K562 (cell line): Measurements from ENCODE around the gene OPA3. TPM values are rescaled to one million over a fixed set of nuclear protein-coding genes. Genes with fewer than 3 reads are reported as not detected.

ENCODE experiments used
- ATAC-seq: fragments of 200-7000 bp; cut with Tn5 transposase; 3 replicates; pipeline ENCODE4 v1.9.1; 2020; ENCODE audit warnings: moderate library complexity
- BruUV-seq: library from RNA; stranded (reverse); fragments of 400-500 nt; replicated peaks from 2 replicates; lab custom pipeline; 2021; lab: Mats Ljungman, UMichigan
- CTCF ChIA-PET: fragments of 300-600 bp; formaldehyde crosslinking; extraction: SDS; loops from one replicate; lab custom pipeline; 2021; ENCODE audit warnings: low intra/inter-chr PET ratio; lab: Yijun Ruan, JAX
- POLR2A ChIA-PET: fragments of 300-600, 350-650 bp; sonication (Branson Sonifier 250); formaldehyde crosslinking; extraction: SDS; loops from one replicate; lab custom pipeline; 2021; ENCODE audit warnings: antibody characterized with exemption, inconsistent platforms; lab: Yijun Ruan, JAX
- DNase-seq, 4 experiments: peaks; one replicate each; pipeline versions ENCODE4 v3.0.0 to v3.0.0-alpha.2; 2011 to 2018; ENCODE audit warnings: low spot score in 3 of 4, mixed read lengths in 3 of 4; ENCODE audit errors: extremely low read depth in 1 of 4
- FAIRE-seq: peaks from 2 replicates; lab custom pipeline; 2011; peaks lifted over from hg19 to GRCh38; lab: Jason Lieb, UNC
- H2AFZ ChIP-seq: 2 replicates; pipeline ENCODE4 v1.6.0; 2011; ENCODE audit warnings: low read depth, low read length, control low read depth, inconsistent platforms
- H3K27ac ChIP-seq: fragments of 200-600 bp; 3 replicates; pipeline ENCODE4 v1.8.0; 2011; ENCODE audit warnings: low read depth, mild to moderate bottlenecking, control low read depth, inconsistent platforms, low read length, moderate library complexity, mixed read lengths; ENCODE audit errors: extremely low read depth
- H3K27me3 ChIP-seq, 2 experiments: fragments of 300-600 bp in 1 of 2; 2 replicates in 1 of 2; 3 replicates in 1 of 2; pipeline versions ENCODE4 v1.6.0 to v1.8.0; 2011; ENCODE audit warnings: inconsistent platforms in 2 of 2, low read length in 2 of 2, mild to moderate bottlenecking in 1 of 2, mixed read lengths in 1 of 2, moderate library complexity in 1 of 2; ENCODE audit not compliant: control insufficient read depth in 2 of 2, insufficient read depth in 2 of 2
- H3K36me3 ChIP-seq: fragments of 300-600 bp; 3 replicates; pipeline ENCODE4 v1.8.0; 2011; ENCODE audit warnings: mild to moderate bottlenecking, low read length, inconsistent platforms; ENCODE audit not compliant: control insufficient read depth, insufficient read depth
- H3K4me1 ChIP-seq, 2 experiments: fragments of 200-600 bp in 1 of 2; replicated peaks in 1 of 2; 2 replicates in 1 of 2; 3 replicates in 1 of 2; pipeline versions ENCODE4 v1.5.1 to v1.8.0; 2011; ENCODE audit warnings: inconsistent platforms in 2 of 2, low read length in 2 of 2, mild to moderate bottlenecking in 1 of 2, mixed read lengths in 1 of 2, moderate library complexity in 1 of 2; ENCODE audit not compliant: control insufficient read depth in 2 of 2, insufficient read depth in 2 of 2
- H3K4me2 ChIP-seq: 2 replicates; pipeline ENCODE4 v1.6.1; 2011; ENCODE audit warnings: low read length, control low read depth, inconsistent platforms, mixed read lengths; ENCODE audit not compliant: insufficient read depth
- H3K4me3 ChIP-seq: fragments of 200-600 bp; sonication (generic), shearing (Covaris generic); 2 replicates; pipeline ENCODE4 v1.5.1; 2016; ENCODE audit warnings: control low read depth, inconsistent platforms
- H3K79me2 ChIP-seq: fragments of 200-600 bp; 3 replicates; pipeline ENCODE4 v1.8.0; 2011; ENCODE audit warnings: low read length, inconsistent platforms; ENCODE audit not compliant: control insufficient read depth, insufficient read depth
- H3K9ac ChIP-seq, 2 experiments: 2 replicates each; pipeline versions ENCODE4 v1.6.0 to v1.6.1; 2011; ENCODE audit warnings: low read depth in 2 of 2, low read length in 2 of 2, control low read depth in 1 of 2, inconsistent platforms in 1 of 2, mild to moderate bottlenecking in 1 of 2, mixed read lengths in 1 of 2; ENCODE audit not compliant: insufficient read depth in 1 of 2
- H3K9me1 ChIP-seq: one replicate; pipeline ENCODE4 v1.6.0; 2011; ENCODE audit warnings: inconsistent platforms, mild to moderate bottlenecking, low read length, moderate library complexity; ENCODE audit not compliant: control insufficient read depth, insufficient read depth
- H3K9me3 ChIP-seq: replicated peaks from 2 replicates; pipeline ENCODE4 v1.5.1; 2011; ENCODE audit warnings: low read depth, low read length, inconsistent platforms; ENCODE audit not compliant: control insufficient read depth, insufficient read depth
- H4K20me1 ChIP-seq: replicated peaks from 2 replicates; pipeline ENCODE4 v1.6.1; 2011; ENCODE audit warnings: low read length, inconsistent platforms, mixed read lengths; ENCODE audit not compliant: control insufficient read depth, insufficient read depth
- MAX ChIP-seq: sonication (generic); formaldehyde crosslinking; IDR thresholded peaks from 2 replicates; pipeline ENCODE4 v1.9.0; 2022; ENCODE audit warnings: mild to moderate bottlenecking, missing genetic modification reagents
- SUPT5H ChIP-seq: fragments of 450-650 bp; IDR thresholded peaks from 2 replicates; pipeline ENCODE4 v1.6.1; 2016
- ZNF609 ChIP-seq: sonication (generic); formaldehyde crosslinking; IDR thresholded peaks from 2 replicates; pipeline ENCODE4 v1.8.1; 2023; ENCODE audit warnings: missing genetic modification reagents, mild to moderate bottlenecking, borderline replicate concordance
- WGBS: fragments of 100-300 bp; shearing (Covaris generic); methylation state at CpG from one replicate; pipeline ENCODE4 v1.1.6; 2016; ENCODE audit warnings: low coverage, mixed read lengths; ENCODE audit not compliant: insufficient coverage; ENCODE audit errors: missing lambda C conversion rate; 5-methylcytosine and 5-hydroxymethylcytosine counted together
- in situ Hi-C: fragments of 300-500 bp; cut with MboI; formaldehyde crosslinking; loops from 4 replicates; pipeline ENCODE4 v1.15.0; 2018; ENCODE audit warnings: inconsistent platforms, mixed read lengths
- intact Hi-C: fragments of 100-400 bp; cut with micrococcal nuclease; formaldehyde crosslinking; loops from 2 replicates; pipeline ENCODE4 v1.14.2; 2022
- polyA plus RNA-seq, 8 experiments: library from polyadenylated mRNA; depleted of rRNA in 4 of 8; stranded (reverse) in 5 of 8; unstranded in 3 of 8; fragments of >200 nt; fragmentation: Nextera tagmentation in 2 of 8; fragmentation: Illumina TruSeq in 1 of 8; extraction: Ambion mirVana in 2 of 8; extraction: Trizol in 1 of 8; gene quantifications; 2 replicates each; pipeline versions ENCODE4 v1.2.1 to v1.2.3, GENCODE V29; 2011 to 2014; ENCODE audit warnings: inconsistent platforms in 1 of 8, missing spikeins in 1 of 8
- total RNA-seq, 7 experiments: library from RNA; depleted of rRNA in 6 of 7; stranded (reverse); fragments of >200 nt in 6 of 7; fragmentation: Illumina TruSeq in 2 of 7; extraction: Trizol in 2 of 7; gene quantifications; 2 replicates each; pipeline versions ENCODE4 v1.2.1 to v1.2.3, GENCODE V29; 2011 to 2021; ENCODE audit warnings: low replicate concordance in 1 of 7

Gene OPA3
- total and polyA plus RNA-seq, 9 of the 15 experiments (the other 6 are each of a cell fraction or from before 2014, with no cell fraction given): 1.4 to 18.8 (median 9.0) TPM

- Histone ChIP-seq H3K79me2 (peaks cover 28% of the 10 kb centered on the region; the same call in 2 of the 3 replicates), H3K4me3 (no peak overlapping the region), H3K4me1 (peaks cover 4 to 6% of the 10 kb centered on the region in 2 experiments; a peak in 2 of 5 replicates), H3K27me3 (no peaks in the 10 kb centered on the region)
- intact Hi-C loops: no loop called here
- FAIRE-seq: no peak
- no peak for TF ChIP-seq SUPT5H
- 0 out of 2 replicates have a peak, but pooled peaks have one; percentile 11 for TF ChIP-seq MAX (CRISPR knock-in tag)
- no peak for TF ChIP-seq ZNF609 (CRISPR knock-in tag)
- TF ChIP-seq, all 486 proteins: peak for 1
- BruUV-seq: no TSS peak
- Histone ChIP-seq H3K9me3 (no peaks in the 10 kb centered on the region), H3K9me1 (peaks cover 3% of the 10 kb centered on the region), H3K36me3 (peaks cover 14% of the 10 kb centered on the region; the same call in 2 of the 3 replicates), H3K9ac (peak overlapping the region in 1 of 2 experiments; percentile 78; a peak in 2 of 4 replicates), H3K4me2 (no peak overlapping the region), H4K20me1 (no peaks in the 10 kb centered on the region), H3K27ac (no peak overlapping the region), H2AFZ (no peak overlapping the region)
- in situ Hi-C loops: no loop called here
- POLR2A ChIA-PET: no interaction called here
- 55% methylated on average over 1 of the region's 5 CpGs for WGBS
- CTCF ChIA-PET: no interaction called here
- ATAC-seq (no peak; the same call in 1 of the 3 replicates), DNase-seq (peak in 1 of 4 experiments; percentile 13)
Observed at GRCh38 chr19:45564131-45564780, 20.3 kb downstream of the OPA3 start.
